Parathyroid adenoma (tissue), 2 donors: ENCODE results near the gene GMPS.
"Not testable (repeated sequence)": the region's sequence is repeated elsewhere in the genome, so short reads cannot be mapped to it uniquely, and the experiment has no call there.

Experiments used
- H2AFZ ChIP-seq: fragments of 300-600 bp; sonication (generic); one replicate; pipeline ENCODE4 v1.7.0; 2017; ENCODE audit warnings: antibody characterized with exemption, mild to moderate bottlenecking
- H3K27ac ChIP-seq: fragments of 300-600 bp; sonication (generic); one replicate; pipeline ENCODE4 v1.7.0; 2017
- H3K27me3 ChIP-seq: fragments of 300-600 bp; sonication (generic); one replicate; pipeline ENCODE4 v1.7.0; 2017; ENCODE audit warnings: low read length; ENCODE audit not compliant: control insufficient read depth, insufficient read depth
- H3K36me3 ChIP-seq: fragments of 300-600 bp; sonication (generic); one replicate; pipeline ENCODE4 v1.7.0; 2017; ENCODE audit warnings: low read length; ENCODE audit not compliant: control insufficient read depth, insufficient read depth
- H3K4me1 ChIP-seq: fragments of 300-600 bp; sonication (generic); one replicate; pipeline ENCODE4 v1.7.0; 2017; ENCODE audit warnings: control low read depth
- H3K4me2 ChIP-seq: fragments of 300-600 bp; sonication (generic); one replicate; pipeline ENCODE4 v1.7.0; 2017; ENCODE audit warnings: low read length
- H3K4me3 ChIP-seq: fragments of 300-600 bp; sonication (generic); one replicate; pipeline ENCODE4 v1.7.0; 2017; ENCODE audit warnings: low read depth, low read length
- H3K79me2 ChIP-seq: fragments of 300-600 bp; sonication (generic); one replicate; pipeline ENCODE4 v1.7.0; 2017; ENCODE audit warnings: control low read depth
- H3K9ac ChIP-seq: fragments of 300-600 bp; sonication (generic); one replicate; pipeline ENCODE4 v1.7.0; 2017; ENCODE audit warnings: mild to moderate bottlenecking
- H3K9me3 ChIP-seq: fragments of 300-600 bp; sonication (generic); one replicate; pipeline ENCODE4 v1.7.0; 2017; ENCODE audit warnings: low read length; ENCODE audit not compliant: control insufficient read depth
- CTCF ChIP-seq: fragments of 300-600 bp; sonication (generic); IDR thresholded peaks from one replicate; pipeline ENCODE4 v1.7.0; 2017; ENCODE audit warnings: antibody characterized with exemption, mild to moderate bottlenecking
- donor health status: primary hyperparathyroidism.

GMPS gene

DNA sequence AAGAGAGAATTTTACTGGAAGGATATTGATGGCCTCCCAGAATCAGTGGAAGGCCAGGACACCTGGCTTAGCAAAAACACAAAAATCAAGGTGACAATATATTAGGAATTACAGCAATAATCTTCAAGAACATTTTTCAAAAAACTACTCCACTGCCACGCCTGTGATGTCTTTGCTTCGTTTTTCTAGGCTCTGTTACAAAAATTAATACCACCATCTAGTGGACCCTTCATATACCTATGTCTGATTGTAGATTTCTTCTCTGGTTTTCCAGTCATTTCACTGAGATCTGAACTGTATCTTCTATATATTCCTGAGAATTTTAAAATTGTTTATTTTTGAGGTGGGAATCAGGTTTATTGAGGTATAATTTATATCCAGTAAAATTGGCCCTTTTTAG is 10.6 kb upstream of the GMPS start:
- peak; percentile 10 for TF ChIP-seq CTCF
- Histone ChIP-seq H3K4me3 (no peak overlapping the region), H3K9me3 (no peaks in the 10 kb centered on the region), H3K79me2 (no peaks in the 10 kb centered on the region), H3K36me3 (no peaks in the 10 kb centered on the region), H2AFZ (peak overlapping the region; percentile 63), H3K27me3 (no peaks in the 10 kb centered on the region), H3K4me2 (no peak overlapping the region), H3K27ac (no peak overlapping the region), H3K9ac (no peak overlapping the region), H3K4me1 (no peaks in the 10 kb centered on the region)

GRCh38 chr3:155860424-155860823 is 10.0 kb upstream of the GMPS start:
- H3K4me2 ChIP-seq, H3K27me3 ChIP-seq, H3K4me3 ChIP-seq, H3K9ac ChIP-seq, H3K9me3 ChIP-seq, H3K27ac ChIP-seq, H3K4me1 ChIP-seq, H2AFZ ChIP-seq, H3K36me3 ChIP-seq, H3K79me2 ChIP-seq: not testable (repeated sequence)

DNA sequence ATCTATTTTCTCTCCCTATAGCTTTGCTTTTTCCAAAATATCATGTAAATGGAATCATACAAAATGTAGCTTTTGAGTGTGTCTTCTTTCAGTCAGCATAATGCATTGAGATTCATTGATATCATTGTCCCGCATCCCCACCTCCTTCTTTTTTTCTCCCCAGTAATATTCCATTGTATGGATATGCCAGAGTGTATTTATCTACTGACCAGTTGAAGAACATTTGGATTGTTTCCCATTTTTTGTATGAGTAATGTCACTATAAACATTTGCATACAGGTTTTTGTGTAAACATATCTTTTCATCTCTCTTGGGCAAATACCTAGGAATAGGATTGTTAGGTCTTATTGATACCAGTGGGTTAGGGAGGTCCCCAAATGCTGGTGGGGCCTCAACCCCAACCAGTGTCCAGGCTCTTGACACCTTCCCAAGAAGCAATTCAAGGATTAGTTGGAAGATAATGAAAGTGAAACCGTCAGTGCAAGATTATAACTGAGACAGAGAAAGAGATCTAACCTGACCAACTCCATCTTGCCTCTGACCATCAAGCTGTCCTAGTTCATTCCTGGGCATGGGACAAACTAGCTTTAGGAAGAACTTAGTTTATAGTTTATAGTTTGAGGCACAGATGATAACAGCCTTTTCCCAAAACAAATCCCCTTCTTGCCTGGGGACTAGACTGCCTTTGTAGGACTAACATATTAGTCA is 8.8 kb upstream of the GMPS start:
- Histone ChIP-seq H3K9me3 (no peaks in the 10 kb centered on the region), H3K4me1 (no peaks in the 10 kb centered on the region), H2AFZ (no peak overlapping the region), H3K36me3 (no peaks in the 10 kb centered on the region), H3K4me3 (no peak overlapping the region), H3K27me3 (no peaks in the 10 kb centered on the region), H3K27ac (no peak overlapping the region), H3K9ac (no peak overlapping the region), H3K79me2 (no peaks in the 10 kb centered on the region), H3K4me2 (no peak overlapping the region)
- no peak for TF ChIP-seq CTCF

GRCh38 chr3:155862290-155862982 is 8.0 kb upstream of the GMPS start:
- not testable (repeated sequence) for H3K36me3 ChIP-seq, H3K79me2 ChIP-seq, H3K4me2 ChIP-seq, H3K9ac ChIP-seq, H2AFZ ChIP-seq, H3K27ac ChIP-seq, H3K4me1 ChIP-seq, H3K27me3 ChIP-seq, H3K4me3 ChIP-seq, H3K9me3 ChIP-seq

DNA sequence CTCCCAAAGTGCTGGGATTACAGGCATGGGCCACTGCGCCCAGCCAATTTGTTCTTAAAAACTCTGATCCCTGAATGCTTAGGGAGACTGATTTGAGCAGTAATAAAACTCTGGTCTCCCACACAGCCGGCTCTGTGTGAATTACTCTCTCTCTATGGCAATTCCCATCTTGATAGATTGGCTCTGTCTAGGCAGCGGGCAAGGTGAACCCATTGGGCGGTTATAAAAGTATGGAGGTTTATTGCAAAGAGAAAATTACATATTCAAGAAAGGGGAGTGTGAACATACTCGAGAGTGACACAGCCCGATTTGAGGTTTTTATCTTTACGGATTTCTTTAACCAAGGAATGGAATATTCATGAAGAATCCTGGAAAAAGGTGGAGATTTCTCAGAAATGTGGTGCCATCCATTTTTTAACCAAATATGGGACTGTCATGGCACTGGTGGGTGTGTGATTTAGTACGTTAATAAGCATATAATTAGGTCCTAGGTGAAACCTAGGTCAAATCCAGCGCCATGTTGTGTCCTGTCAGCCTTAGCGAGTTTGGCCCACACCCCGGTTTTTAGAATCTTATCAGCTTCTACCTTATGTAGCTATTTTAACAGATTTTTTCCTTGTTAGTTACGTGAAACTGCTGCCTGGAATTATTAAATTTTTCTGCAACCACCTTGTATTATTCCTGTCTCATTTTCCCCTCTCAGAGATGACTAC is 7.2 kb upstream of the GMPS start:
- Histone ChIP-seq H3K4me2 (no peak overlapping the region), H3K27me3 (no peaks in the 10 kb centered on the region), H3K9me3 (no peaks in the 10 kb centered on the region), H3K4me1 (no peaks in the 10 kb centered on the region), H3K4me3 (no peak overlapping the region), H3K79me2 (no peaks in the 10 kb centered on the region), H3K36me3 (no peaks in the 10 kb centered on the region), H3K9ac (no peak overlapping the region), H3K27ac (no peak overlapping the region), H2AFZ (no peak overlapping the region)
- TF ChIP-seq CTCF: no peak
